Body of pancreas (tissue), 4 donors: ENCODE data around the gene FBXO45. TPM values are rescaled to one million over a fixed set of nuclear protein-coding genes. Genes with fewer than 3 reads are reported as not detected.
A peak's percentile ranks its signal among the peaks of the same experiment; 100 is the strongest.
"Not testable (repeated sequence)": the region's sequence is repeated elsewhere in the genome, so short reads cannot be mapped to it uniquely, and the experiment has no call there.

Experiments
- ATAC-seq: fragments of 150-250 bp; one replicate; pipeline ENCODE4 v1.9.1; 2016
- DNase-seq, 4 donors: peaks; one replicate each; pipeline ENCODE4 v3.0.0-alpha.2; 2019
- H3K27ac ChIP-seq, 4 donors: fragments of 200-600 bp; sonication (generic); 1 replicate in 3 of 4; 2 replicates in 1 of 4; pipeline versions ENCODE4 v1.5.1 to v1.6.1; 2016 to 2019; ENCODE audit warnings: mild to moderate bottlenecking in 1 of 4, mixed read lengths in 1 of 4, moderate library complexity in 1 of 4
- H3K27me3 ChIP-seq, 2 donors: fragments of 200-600 bp; sonication (generic); one replicate each; pipeline ENCODE4 v1.6.0; 2016; ENCODE audit warnings: mild to moderate bottlenecking in 1 of 2
- H3K36me3 ChIP-seq, 2 donors: fragments of 200-600 bp; sonication (generic); replicated peaks in 1 of 2; 2 replicates each; pipeline ENCODE4 v1.5.1; 2016; ENCODE audit warnings: low read depth in 2 of 2; ENCODE audit not compliant: insufficient read depth in 1 of 2
- H3K4me1 ChIP-seq: fragments of 200-600 bp; sonication (generic); one replicate; pipeline ENCODE4 v1.6.0; 2016
- H3K4me3 ChIP-seq, 2 donors: fragments of 200-600 bp; sonication (generic); 1 replicate in 1 of 2; 2 replicates in 1 of 2; pipeline ENCODE4 v1.5.1; 2016 to 2019
- H3K9me3 ChIP-seq, 3 donors: fragments of 200-600 bp; sonication (generic); 1 replicate in 2 of 3; 2 replicates in 1 of 3; pipeline ENCODE4 v1.5.1; 2016
- CTCF ChIP-seq, 7 experiments: fragments of 450-650 bp in 4 of 7; fragments of 200-600 bp in 3 of 7; sonication (generic) in 3 of 7; IDR thresholded peaks; one replicate each; pipeline ENCODE4 v1.5.1; 2016 to 2019; ENCODE audit warnings: antibody characterized with exemption in 7 of 7
- POLR2A ChIP-seq, 3 donors: fragments of 450-650 bp; IDR thresholded peaks; one replicate each; pipeline ENCODE4 v1.6.1; 2016; ENCODE audit warnings: antibody characterized with exemption in 3 of 3, mild to moderate bottlenecking in 2 of 3
- WGBS, 2 donors: methylation state at CpG; one replicate each; pipeline ENCODE4 v1.1.5; 2017; 5-methylcytosine and 5-hydroxymethylcytosine counted together
- intact Hi-C: fragments of 100-400 bp; cut with DNase I; formaldehyde crosslinking; loops from one replicate; pipeline ENCODE4 v1.15.1; 2023
- total RNA-seq, 2 donors: library from RNA; depleted of rRNA; stranded (reverse); fragments of >200 nt; gene quantifications; one replicate each; pipeline ENCODE4 v1.1.0, GENCODE V29; 2016

Gene FBXO45
- total RNA-seq, 2 donors from 2014 or later, result 1.3 to 4.4 TPM

- Histone ChIP-seq H3K4me1 (peaks cover 28% of the 10 kb centered on the region), H3K4me3 (peak overlapping the region in 1 of 2 donors; percentile 92), H3K9me3 (no peaks in the 10 kb centered on the region), H3K27me3 (no peaks in the 10 kb centered on the region), H3K36me3 (no peaks in the 10 kb centered on the region), H3K27ac (peak overlapping the region; percentile 11 to 89 (median 66))
- TF ChIP-seq POLR2A (IDR thresholded peaks at IDR 0.05) (no peak), CTCF (IDR thresholded peaks at IDR 0.05) (peak in 1 of 7 experiments; percentile 10)
- ATAC-seq (no peak), DNase-seq (peak; percentile 50 to 63 (median 56))
- intact Hi-C loops, result no loop called here
- 0 to 1% methylated on average over 24 to 42 of the region's 44 CpGs for WGBS, 2 donors
These were observed 600 bp downstream of the FBXO45 start for GRCh38 chr3:196569003-196569516.

GRCh38 chr3:196570332-196570731 lies 1.9 kb downstream of the FBXO45 start:
- DNase-seq, H3K27me3 ChIP-seq, H3K4me3 ChIP-seq, intact Hi-C loops, H3K9me3 ChIP-seq, H3K27ac ChIP-seq, H3K36me3 ChIP-seq, ATAC-seq: not testable (repeated sequence)
- H3K4me1 ChIP-seq, result peaks cover 28% of the 10 kb centered on the region
- 76 to 78% methylated on average over 13 of the region's 13 CpGs for WGBS, 2 donors

GRCh38 chr3:196572389-196572788 lies 3.9 kb downstream of the FBXO45 start:
- Histone ChIP-seq H3K36me3 (peaks cover 0 to under 1% of the 10 kb centered on the region in 2 donors), H3K4me3 (no peak overlapping the region), H3K27ac (no peak overlapping the region), H3K27me3 (no peaks in the 10 kb centered on the region), H3K9me3 (no peaks in the 10 kb centered on the region), H3K4me1 (peaks cover 23% of the 10 kb centered on the region)
- ATAC-seq (no peak), DNase-seq (no peak)
- 42 to 92% methylated on average over 1 of the region's 1 CpG for WGBS, 2 donors
- intact Hi-C loops, result no loop called here
- TF ChIP-seq CTCF (IDR thresholded peaks at IDR 0.05) (no peak), POLR2A (IDR thresholded peaks at IDR 0.05) (no peak)

- H3K9me3 ChIP-seq, result no peaks in the 10 kb centered on the region
- intact Hi-C loops, result no loop called here
- peaks cover 0 to 5% of the 10 kb centered on the region in 2 donors for H3K36me3 ChIP-seq
- no peak overlapping the region for H3K27ac ChIP-seq
- TF ChIP-seq CTCF (IDR thresholded peaks at IDR 0.05) (no peak), POLR2A (IDR thresholded peaks at IDR 0.05) (no peak)
- H3K27me3 ChIP-seq, result no peaks in the 10 kb centered on the region
- WGBS, 2 donors, result 57 to 61% methylated on average over 3 of the region's 3 CpGs
- DNase-seq (no peak), ATAC-seq (no peak)
- H3K4me3 ChIP-seq, result no peak overlapping the region
- no peaks in the 10 kb centered on the region for H3K4me1 ChIP-seq
These were observed 16.7 kb downstream of the FBXO45 start for GRCh38 chr3:196585044-196585757.

GRCh38 chr3:196590279-196590678 lies 21.8 kb downstream of the FBXO45 start:
- H3K9me3 ChIP-seq, result no peaks in the 10 kb centered on the region
- 81 to 90% methylated on average over 5 of the region's 5 CpGs for WGBS, 2 donors
- intact Hi-C loops, result no loop called here

More at GRCh38 chr3:196590279-196590678, 21.8 kb downstream of the FBXO45 start:
- Histone ChIP-seq H3K4me3 (no peak overlapping the region), H3K27ac (no peak overlapping the region), H3K27me3 (no peaks in the 10 kb centered on the region), H3K4me1 (no peaks in the 10 kb centered on the region), H3K36me3 (peaks cover 0 to 3% of the 10 kb centered on the region in 2 donors)
- no peak for TF ChIP-seq CTCF (IDR thresholded peaks at IDR 0.05)
- no peak for TF ChIP-seq POLR2A (IDR thresholded peaks at IDR 0.05)
- no peak for ATAC-seq
- no peak for DNase-seq
